Testis (tissue), 2 donors: ENCODE results near the gene OR51T1.
"Not testable (repeated sequence)": the region's sequence is repeated elsewhere in the genome, so short reads cannot be mapped to it uniquely, and the experiment has no call there.

Experiments used
- CTCF ChIP-seq, 3 experiments: fragments of 450-650 bp in 2 of 3; fragments of 200-600 bp in 1 of 3; sonication (generic) in 1 of 3; IDR thresholded peaks; one replicate each; pipeline ENCODE4 v1.5.1; 2016 to 2019; ENCODE audit warnings: antibody characterized with exemption in 3 of 3, mild to moderate bottlenecking in 2 of 3, moderate library complexity in 1 of 3
- POLR2A ChIP-seq: fragments of 450-650 bp; IDR thresholded peaks from one replicate; pipeline ENCODE4 v1.6.1; 2017; ENCODE audit warnings: antibody characterized with exemption, mild to moderate bottlenecking, moderate library complexity

DNA sequence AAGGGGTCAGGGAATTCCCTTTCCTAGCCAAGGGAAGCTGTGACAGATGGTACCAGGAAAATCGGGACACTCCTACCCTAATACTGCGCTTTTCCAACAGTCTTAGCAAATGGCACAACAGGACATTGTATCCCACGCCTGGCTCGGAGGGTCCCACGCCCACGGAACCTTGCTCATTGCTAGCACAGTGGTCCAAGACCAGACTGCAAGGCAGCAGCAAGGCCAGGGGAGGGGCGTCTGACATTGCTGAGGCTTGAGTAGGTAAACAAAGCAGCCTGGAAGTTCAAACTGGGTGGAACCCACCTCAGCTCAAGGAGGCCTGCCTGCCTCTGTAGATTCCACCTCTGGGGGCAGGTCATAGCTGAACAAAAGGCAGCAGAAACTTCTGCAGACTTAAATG, 27.4 kb upstream of the OR51T1 start:
- not testable (repeated sequence) for TF ChIP-seq POLR2A; CTCF (IDR thresholded peaks at IDR 0.05)
